Fibroblast of lung (primary cell): ENCODE data around the gene MAJIN. TPM values are rescaled to one million over a fixed set of nuclear protein-coding genes. Genes with fewer than 3 reads are reported as not detected.

Experiments used
- DNase-seq, 2 donors: peaks; one replicate each; pipeline versions ENCODE4 v3.0.0 to v3.0.0-alpha.2; 2010; ENCODE audit warnings: low read depth in 2 of 2
- H2AFZ ChIP-seq: 2 replicates; pipeline ENCODE4 v1.5.1; 2012; ENCODE audit warnings: low read length, control low read depth, inconsistent platforms
- H3K27ac ChIP-seq: 2 replicates; pipeline ENCODE4 v1.5.1; 2011; ENCODE audit warnings: low read length, control low read depth; ENCODE audit not compliant: insufficient read depth
- H3K27me3 ChIP-seq: 2 replicates; pipeline ENCODE4 v1.5.1; 2011; ENCODE audit warnings: mild to moderate bottlenecking, low read length; ENCODE audit not compliant: control insufficient read depth, insufficient read depth
- H3K36me3 ChIP-seq: 2 replicates; pipeline ENCODE4 v1.5.1; 2011; ENCODE audit warnings: low read length; ENCODE audit not compliant: control insufficient read depth, insufficient read depth
- H3K4me1 ChIP-seq: 2 replicates; pipeline ENCODE4 v1.5.1; 2011; ENCODE audit warnings: low read length; ENCODE audit not compliant: control insufficient read depth, insufficient read depth; ENCODE audit errors: extremely low read depth
- H3K4me2 ChIP-seq: 2 replicates; pipeline ENCODE4 v1.5.1; 2011; ENCODE audit warnings: low read length, control low read depth; ENCODE audit not compliant: insufficient read depth; ENCODE audit errors: extremely low read depth
- H3K4me3 ChIP-seq, 4 experiments: fragments of 200-600 bp in 1 of 4; sonication (generic) in 1 of 4; replicated peaks in 1 of 4; 2 replicates each; pipeline ENCODE4 v1.5.1; 2011 to 2016; ENCODE audit warnings: low read length in 4 of 4, low read depth in 3 of 4, mild to moderate bottlenecking in 3 of 4, control low read depth in 2 of 4, inconsistent platforms in 1 of 4, mixed read lengths in 1 of 4; ENCODE audit not compliant: insufficient read depth in 1 of 4; ENCODE audit errors: control extremely low read depth in 1 of 4
- H3K79me2 ChIP-seq: 2 replicates; pipeline ENCODE4 v1.5.1; 2012; ENCODE audit warnings: mild to moderate bottlenecking, low read length, inconsistent platforms; ENCODE audit not compliant: control insufficient read depth, insufficient read depth
- H3K9ac ChIP-seq: 2 replicates; pipeline ENCODE4 v1.5.1; 2011; ENCODE audit warnings: mild to moderate bottlenecking, low read length, control low read depth; ENCODE audit not compliant: insufficient read depth
- H3K9me3 ChIP-seq: 2 replicates; pipeline ENCODE4 v1.5.1; 2012; ENCODE audit warnings: low read depth, low read length; ENCODE audit not compliant: control insufficient read depth, insufficient read depth
- H4K20me1 ChIP-seq: 2 replicates; pipeline ENCODE4 v1.5.1; 2011; ENCODE audit warnings: low read length; ENCODE audit not compliant: control insufficient read depth, insufficient read depth; ENCODE audit errors: extremely low read depth
- EZH2 ChIP-seq: IDR thresholded peaks from 2 replicates; pipeline ENCODE4 v1.5.1; 2012; ENCODE audit warnings: low read length, control low read depth, mild to moderate bottlenecking; ENCODE audit errors: missing control alignments
- polyA plus RNA-seq, 2 donors: library from polyadenylated mRNA; depleted of rRNA in 1 of 2; stranded (reverse) in 1 of 2; unstranded in 1 of 2; fragments of >200 nt; gene quantifications; 2 replicates each; pipeline ENCODE4 v1.2.1, GENCODE V29; 2011 to 2012; ENCODE audit warnings: missing spikeins in 1 of 2
- total RNA-seq: library from RNA; depleted of rRNA; stranded (reverse); fragments of >200 nt; gene quantifications from 2 replicates; pipeline ENCODE4 v1.2.1, GENCODE V29; 2014
- TF ChIP-seq, protein P1 (sequence below), 2 donors: IDR thresholded peaks in 1 of 2; conservative IDR thresholded peaks in 1 of 2; 1 replicate in 1 of 2; 2 replicates in 1 of 2; pipeline ENCODE4 v1.5.1; 2011 to 2012; ENCODE audit warnings: low read length in 2 of 2, control low read depth in 1 of 2, inconsistent platforms in 1 of 2, low read depth in 1 of 2, mild to moderate bottlenecking in 1 of 2

Gene MAJIN
- total and polyA plus RNA-seq, 2 donors (not counting 1 experiment from before 2014, with no cell fraction given): not detected

DNA sequence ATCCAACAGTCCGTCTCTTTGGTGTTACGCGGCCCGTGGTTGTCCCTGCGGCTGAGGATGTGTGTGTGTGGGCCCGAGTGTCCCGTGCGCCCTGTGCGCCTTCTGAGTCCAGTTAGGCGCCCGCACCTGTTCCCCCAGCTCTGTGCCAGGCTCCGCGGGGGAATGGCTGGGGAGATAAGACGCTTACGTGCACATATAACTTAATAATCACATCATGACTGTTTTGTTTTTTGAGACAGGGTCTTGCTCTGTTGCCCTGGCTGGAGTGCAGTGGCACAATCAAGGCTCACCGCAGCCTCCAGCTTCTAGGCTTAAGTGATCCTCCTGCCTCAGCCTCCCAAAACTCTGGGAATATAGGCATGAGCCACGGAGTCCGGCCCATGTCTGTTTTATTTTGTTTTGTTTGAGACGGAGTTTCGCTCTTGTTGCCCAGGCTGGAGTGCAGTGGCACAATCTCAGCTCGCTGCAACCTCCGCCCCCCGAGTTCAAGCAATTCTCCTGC, 42.9 kb upstream of the MAJIN start:
- H3K27me3 ChIP-seq: no peaks in the 10 kb centered on the region
- DNase-seq: peak in 1 of 2 donors; percentile 27

DNA sequence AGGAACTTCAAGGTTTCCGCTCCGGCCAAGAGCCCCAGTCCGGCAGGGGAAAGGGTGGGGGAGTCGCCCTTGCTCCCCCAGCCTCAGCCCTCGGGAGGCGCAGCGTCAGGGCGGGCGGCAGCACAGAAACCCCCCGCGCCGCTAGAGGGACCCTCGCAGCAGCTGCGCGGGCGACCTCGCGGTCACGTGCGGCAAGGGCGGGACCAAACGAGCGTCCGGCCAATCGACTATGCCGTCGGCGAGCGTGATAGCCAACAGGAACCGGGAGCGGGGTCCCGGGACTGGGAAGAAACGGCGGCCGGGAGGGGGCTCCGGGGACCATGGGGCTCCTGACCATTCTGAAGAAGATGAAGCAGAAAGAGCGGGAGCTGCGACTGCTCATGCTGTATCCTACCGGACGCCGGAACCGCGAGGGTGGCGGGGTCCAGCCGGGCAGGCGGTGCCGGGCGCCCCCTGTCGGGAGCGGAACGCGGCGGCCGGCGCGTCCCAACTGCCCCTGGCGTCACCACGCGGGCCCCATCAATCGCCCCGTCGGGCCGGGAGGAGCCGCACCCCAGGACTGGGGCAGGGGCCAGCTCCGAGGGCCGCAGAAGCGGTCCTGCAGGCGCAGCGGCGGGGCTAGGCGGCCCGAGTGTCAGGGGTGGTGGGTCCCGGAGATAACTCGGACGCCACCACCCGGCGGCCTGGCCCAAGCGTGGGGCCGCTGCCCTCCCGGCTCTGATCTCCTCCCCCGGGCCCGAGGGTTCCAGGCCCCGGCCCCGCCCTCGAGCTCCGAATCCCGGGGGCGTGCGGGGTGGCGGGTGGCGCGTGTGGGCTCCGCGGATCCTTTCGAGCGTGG, 42.2 kb upstream of the MAJIN start, which contains the start of gene ARL2:
Gene ARL2 (plus strand): TSS at position 273 of the 838 bp plus-strand sequence. CDS start 48 bp downstream, at position 321.
- peaks cover 4% of the 10 kb centered on the region for H3K4me1 ChIP-seq
- H3K79me2 ChIP-seq: peaks cover 5% of the 10 kb centered on the region
- H3K27ac ChIP-seq: peak within 1 kb of the TSS; percentile 100
- no peaks in the 10 kb centered on the region for H4K20me1 ChIP-seq
- no peaks in the 10 kb centered on the region for H3K9me3 ChIP-seq
- peak within 1 kb of the TSS; percentile 92 for H3K4me2 ChIP-seq
- no peaks in the 10 kb centered on the region for H3K27me3 ChIP-seq
- no peak for TF ChIP-seq EZH2
- TF ChIP-seq, protein P1, sequence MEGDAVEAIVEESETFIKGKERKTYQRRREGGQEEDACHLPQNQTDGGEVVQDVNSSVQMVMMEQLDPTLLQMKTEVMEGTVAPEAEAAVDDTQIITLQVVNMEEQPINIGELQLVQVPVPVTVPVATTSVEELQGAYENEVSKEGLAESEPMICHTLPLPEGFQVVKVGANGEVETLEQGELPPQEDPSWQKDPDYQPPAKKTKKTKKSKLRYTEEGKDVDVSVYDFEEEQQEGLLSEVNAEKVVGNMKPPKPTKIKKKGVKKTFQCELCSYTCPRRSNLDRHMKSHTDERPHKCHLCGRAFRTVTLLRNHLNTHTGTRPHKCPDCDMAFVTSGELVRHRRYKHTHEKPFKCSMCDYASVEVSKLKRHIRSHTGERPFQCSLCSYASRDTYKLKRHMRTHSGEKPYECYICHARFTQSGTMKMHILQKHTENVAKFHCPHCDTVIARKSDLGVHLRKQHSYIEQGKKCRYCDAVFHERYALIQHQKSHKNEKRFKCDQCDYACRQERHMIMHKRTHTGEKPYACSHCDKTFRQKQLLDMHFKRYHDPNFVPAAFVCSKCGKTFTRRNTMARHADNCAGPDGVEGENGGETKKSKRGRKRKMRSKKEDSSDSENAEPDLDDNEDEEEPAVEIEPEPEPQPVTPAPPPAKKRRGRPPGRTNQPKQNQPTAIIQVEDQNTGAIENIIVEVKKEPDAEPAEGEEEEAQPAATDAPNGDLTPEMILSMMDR (conservative IDR thresholded peaks at IDR 0.05 in 1 of 2, IDR thresholded peaks at IDR 0.05 in 1 of 2; ENCODE audit: low read depth in 1 of 2, low read length in 2 of 2): peak; percentile 34 to 71
- DNase-seq: peak; percentile 87 to 90
- peaks cover 3% of the 10 kb centered on the region for H3K36me3 ChIP-seq
- H2AFZ ChIP-seq: peak within 1 kb of the TSS; percentile 93
- peak within 1 kb of the TSS; percentile 83 to 89 (median 87) for H3K4me3 ChIP-seq
- peak within 1 kb of the TSS; percentile 96 for H3K9ac ChIP-seq

More for the DNA sequence above, 42.9 kb upstream of the MAJIN start:
- peaks cover 4% of the 10 kb centered on the region for H3K4me1 ChIP-seq
- peaks cover 3% of the 10 kb centered on the region for H3K36me3 ChIP-seq
- peaks cover 5% of the 10 kb centered on the region for H3K79me2 ChIP-seq
- peak overlapping the region; percentile 100 for H3K27ac ChIP-seq
- no peaks in the 10 kb centered on the region for H4K20me1 ChIP-seq
- peak overlapping the region; percentile 79 for H3K4me2 ChIP-seq
- peak overlapping the region; percentile 96 for H3K9ac ChIP-seq
- no peak for TF ChIP-seq EZH2
- TF ChIP-seq, protein P1 (conservative IDR thresholded peaks at IDR 0.05 in 1 of 2, IDR thresholded peaks at IDR 0.05 in 1 of 2; ENCODE audit: low read depth in 1 of 2, low read length in 2 of 2): no peak
- H3K9me3 ChIP-seq: no peaks in the 10 kb centered on the region
- peak overlapping the region; percentile 73 for H2AFZ ChIP-seq
- peak overlapping the region; percentile 64 to 89 (median 87) for H3K4me3 ChIP-seq

DNA sequence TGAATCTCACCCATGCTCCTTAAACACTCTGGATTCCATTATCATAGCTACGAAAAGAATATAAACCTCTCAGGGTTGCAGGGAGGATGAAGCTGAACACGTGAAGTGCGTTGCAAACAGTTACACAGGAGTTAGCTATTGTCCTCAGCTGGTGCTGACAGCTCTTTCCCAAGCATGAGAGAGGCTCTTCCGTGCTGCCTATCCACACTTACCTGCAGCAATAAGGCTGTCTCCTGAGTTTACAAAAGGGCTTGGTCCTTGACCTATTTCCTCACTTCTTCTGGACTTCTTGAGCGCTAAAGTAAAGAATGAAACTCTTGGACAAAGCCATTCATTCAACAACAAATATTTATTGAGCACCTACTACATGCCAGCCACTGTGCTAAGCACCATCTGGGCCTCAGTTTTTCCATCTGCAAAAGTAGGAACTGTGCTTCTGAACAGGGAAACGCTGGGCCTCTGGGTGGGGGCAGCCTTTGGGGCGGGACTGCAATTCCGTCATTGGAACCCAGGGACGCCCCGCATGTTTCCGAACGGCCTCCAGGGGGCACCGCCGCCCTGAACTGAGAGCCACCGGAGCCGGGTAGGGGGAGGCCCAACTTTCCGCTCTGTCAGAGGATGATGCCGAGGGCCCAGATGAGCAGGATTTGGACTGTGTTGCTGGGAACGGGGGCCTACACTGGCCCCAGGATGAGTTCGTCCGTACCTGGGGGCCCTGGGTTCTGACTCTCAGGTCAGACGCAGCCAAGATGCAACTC, 41.4 kb upstream of the MAJIN start:
- Histone ChIP-seq H4K20me1 (no peaks in the 10 kb centered on the region), H3K79me2 (peaks cover 5% of the 10 kb centered on the region), H3K27me3 (no peaks in the 10 kb centered on the region), H3K9me3 (no peaks in the 10 kb centered on the region), H3K4me1 (peaks cover 4% of the 10 kb centered on the region), H3K4me3 (peak overlapping the region; percentile 83 to 89 (median 87)), H2AFZ (peak overlapping the region; percentile 93), H3K36me3 (peaks cover under 1% of the 10 kb centered on the region), H3K27ac (peak overlapping the region; percentile 100), H3K9ac (peak overlapping the region; percentile 96), H3K4me2 (peak overlapping the region; percentile 92)
- DNase-seq: peak; percentile 81 to 88
- TF ChIP-seq, protein P1 (conservative IDR thresholded peaks at IDR 0.05 in 1 of 2, IDR thresholded peaks at IDR 0.05 in 1 of 2; ENCODE audit: low read depth in 1 of 2, low read length in 2 of 2): peak; percentile 52 to 73
- TF ChIP-seq EZH2: no peak
